GM10847 (cell line): ENCODE results near the gene SERPIND1.

Experiments
- POLR2A ChIP-seq: IDR thresholded peaks from 2 replicates; pipeline ENCODE4 v1.6.1; 2011; ENCODE audit not compliant: insufficient read length; ENCODE audit errors: extremely low read depth

Gene SERPIND1

GRCh38 chr22:20763630-20764470 lies 10.1 kb upstream of the SERPIND1 start:
- TF ChIP-seq POLR2A: no peak

- TF ChIP-seq POLR2A: no peak
Observed at GRCh38 chr22:20764471-20764720, 9.5 kb upstream of the SERPIND1 start.

GRCh38 chr22:20764729-20765128 lies 9.2 kb upstream of the SERPIND1 start:
- TF ChIP-seq POLR2A: no peak

GRCh38 chr22:20765938-20766337 lies 8.0 kb upstream of the SERPIND1 start:
- TF ChIP-seq POLR2A: no peak

- TF ChIP-seq POLR2A: no peak
Observed at GRCh38 chr22:20766530-20766929, 7.4 kb upstream of the SERPIND1 start.

- no peak for TF ChIP-seq POLR2A
Observed at GRCh38 chr22:20771918-20772625, 1.8 kb upstream of the SERPIND1 start.

GRCh38 chr22:20774882-20775281 lies 969 bp downstream of the SERPIND1 start:
- no peak for TF ChIP-seq POLR2A

GRCh38 chr22:20775342-20775895 lies 1.5 kb downstream of the SERPIND1 start:
- no peak for TF ChIP-seq POLR2A

GRCh38 chr22:20776624-20777405 lies 2.9 kb downstream of the SERPIND1 start:
- no peak for TF ChIP-seq POLR2A

- no peak for TF ChIP-seq POLR2A
Observed at GRCh38 chr22:20777420-20778177, 3.7 kb downstream of the SERPIND1 start.

GRCh38 chr22:20779014-20779817 lies 5.3 kb downstream of the SERPIND1 start:
- TF ChIP-seq POLR2A: no peak

GRCh38 chr22:20779818-20780158 lies 5.9 kb downstream of the SERPIND1 start:
- no peak for TF ChIP-seq POLR2A

GRCh38 chr22:20781272-20781990 lies 7.5 kb downstream of the SERPIND1 start:
- TF ChIP-seq POLR2A: no peak

GRCh38 chr22:20782083-20782482 lies 8.2 kb downstream of the SERPIND1 start:
- TF ChIP-seq POLR2A: no peak
